GM21381 (cell line): ENCODE measurements around the gene ERCC8.
"Not testable (repeated sequence)": the region's sequence is repeated elsewhere in the genome, so short reads cannot be mapped to it uniquely, and the experiment has no call there.

Source experiments
- ATAC-seq: cut with Tn5 transposase; IDR thresholded peaks from one replicate; pipeline ENCODE4 v1.9.1; 2021; ENCODE audit warnings: mild to moderate bottlenecking, moderate library complexity; ENCODE audit not compliant: unreplicated experiment

ERCC8 gene

GRCh38 chr5:60918466-60918865 is 26.4 kb downstream of the ERCC8 start:
- ATAC-seq: no peak

GRCh38 chr5:60916646-60917045 is 28.2 kb downstream of the ERCC8 start:
- ATAC-seq: no peak

DNA sequence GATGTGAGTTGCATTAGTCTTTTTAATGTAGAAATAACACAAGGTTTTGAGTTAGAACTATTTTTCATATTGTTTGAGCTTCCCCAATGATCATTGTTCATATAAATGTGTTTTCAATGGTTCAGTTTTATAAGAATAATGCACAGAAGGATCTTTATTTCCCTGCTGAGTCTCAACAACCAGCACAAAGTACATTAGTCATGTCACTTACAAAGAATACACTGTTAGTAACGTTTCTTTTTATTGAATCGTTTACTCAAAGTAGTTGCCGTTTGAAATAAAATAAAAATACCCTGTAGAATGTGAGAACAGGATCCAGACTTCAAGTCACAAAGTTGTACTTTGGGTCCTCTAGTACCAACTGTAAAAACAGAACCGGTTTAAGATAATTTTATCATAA is 41.5 kb downstream of the ERCC8 start:
- no peak for ATAC-seq

GRCh38 chr5:60896991-60897390 is 47.9 kb downstream of the ERCC8 start:
- ATAC-seq: no peak

DNA sequence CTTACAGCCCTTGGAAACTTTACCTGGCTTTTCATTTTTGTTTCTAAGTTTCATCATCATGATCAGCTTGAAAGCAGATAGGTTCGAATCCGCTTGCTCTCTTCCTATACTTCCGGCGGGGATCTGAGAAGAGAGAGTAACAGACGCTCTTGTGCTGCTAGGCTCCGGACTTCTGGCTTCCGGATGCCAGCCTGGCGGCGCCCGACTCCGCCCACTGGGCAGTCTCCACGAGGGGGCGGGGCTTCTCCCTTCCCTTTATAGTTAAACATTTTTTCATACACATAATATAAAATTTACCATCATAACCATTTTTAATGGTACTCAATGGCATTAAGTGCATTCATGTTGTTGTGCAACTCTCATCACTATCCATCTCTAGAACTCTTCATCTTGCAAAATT is 51.3 kb downstream of the ERCC8 start:
- no peak for ATAC-seq

DNA sequence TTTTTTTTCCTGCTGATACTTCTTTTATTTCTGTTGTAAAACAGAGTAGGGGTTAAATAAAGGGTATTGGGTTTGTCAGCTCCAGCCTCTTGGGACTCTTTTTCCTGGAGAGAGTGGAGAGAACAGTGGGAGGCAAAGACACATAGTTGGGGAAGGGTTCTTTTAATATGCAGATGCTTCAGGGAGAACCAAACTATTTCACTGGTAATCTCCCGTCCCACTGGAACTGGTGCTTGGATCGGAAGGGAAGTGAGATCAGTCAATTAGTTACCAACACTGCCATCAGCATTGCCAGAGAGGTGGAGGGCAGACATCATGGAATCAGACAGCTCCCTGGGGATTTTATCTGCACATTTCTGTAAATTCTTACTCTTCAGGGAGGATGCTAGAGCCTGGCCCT is 53.2 kb downstream of the ERCC8 start:
- no peak for ATAC-seq

GRCh38 chr5:60888359-60889061 is 56.4 kb downstream of the ERCC8 start:
- no peak for ATAC-seq

DNA sequence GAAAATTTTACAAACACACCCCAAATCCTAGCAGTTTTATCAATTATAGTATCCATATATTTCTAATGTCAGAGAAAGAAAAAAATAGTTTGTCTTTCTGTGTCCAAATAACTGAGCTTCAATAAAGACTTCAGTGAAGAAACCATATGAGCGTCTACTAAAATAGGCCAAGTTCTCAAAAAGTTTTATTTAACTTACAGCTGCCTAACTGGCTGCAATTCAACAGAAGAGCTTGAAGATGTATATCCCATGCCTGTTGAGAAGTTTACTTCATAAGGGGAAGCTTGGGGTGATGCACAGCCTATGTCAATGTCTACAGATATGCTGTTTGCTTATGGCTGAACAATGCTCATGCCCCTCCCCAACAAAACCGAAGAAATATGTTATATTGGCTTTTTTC is 57.1 kb downstream of the ERCC8 start:
- no peak for ATAC-seq

- no peak for ATAC-seq
Observed at GRCh38 chr5:60887096-60887495, 57.8 kb downstream of the ERCC8 start.

GRCh38 chr5:60886158-60886557 is 58.7 kb downstream of the ERCC8 start:
- no peak for ATAC-seq

DNA sequence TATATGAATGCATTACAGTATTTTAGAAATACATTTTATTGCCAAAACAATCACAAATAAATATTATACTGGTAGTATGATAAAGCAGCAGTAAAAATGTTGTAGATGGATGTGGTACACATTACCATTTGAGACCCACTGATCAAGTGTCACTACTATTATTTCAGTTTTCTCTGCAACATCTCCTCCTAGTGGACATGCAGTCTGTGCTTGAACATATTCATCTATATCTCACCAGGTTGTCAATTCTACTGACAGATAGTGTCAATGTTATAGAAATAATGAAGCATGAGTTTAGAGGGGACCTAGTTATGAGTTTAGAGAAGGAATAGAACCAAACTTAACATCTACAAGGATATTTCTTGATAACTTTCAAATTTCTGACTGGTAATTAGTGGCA is 61.6 kb downstream of the ERCC8 start:
- no peak for ATAC-seq

GRCh38 chr5:60872892-60873291 is 72.0 kb downstream of the ERCC8 start:
- ATAC-seq: no peak

- no peak for ATAC-seq
Observed at GRCh38 chr5:60870857-60871256, 74.0 kb downstream of the ERCC8 start.

- ATAC-seq: not testable (repeated sequence)
Observed at GRCh38 chr5:60860572-60860971, 84.3 kb downstream of the ERCC8 start.

GRCh38 chr5:60856066-60856465 is 88.8 kb downstream of the ERCC8 start:
- ATAC-seq: no peak

DNA sequence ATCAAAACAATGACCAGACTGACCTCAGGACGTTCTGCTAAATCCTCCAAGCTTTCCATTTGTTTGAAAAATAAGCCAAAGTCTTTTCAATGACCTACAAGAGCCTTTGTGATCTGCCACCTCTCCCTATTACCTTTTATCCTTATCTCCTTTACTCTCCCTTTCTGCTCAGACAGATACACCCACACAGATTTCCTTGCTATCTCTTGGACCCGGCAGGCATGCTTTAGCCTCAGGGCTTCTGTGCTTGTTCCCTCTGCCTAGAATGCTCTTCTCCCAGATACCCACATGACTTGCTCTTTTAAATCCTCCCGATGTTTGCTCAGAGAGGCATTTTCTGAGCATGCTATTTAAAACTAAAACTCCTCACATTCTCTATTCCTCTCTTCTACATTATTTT is 91.9 kb downstream of the ERCC8 start:
- ATAC-seq: no peak

DNA sequence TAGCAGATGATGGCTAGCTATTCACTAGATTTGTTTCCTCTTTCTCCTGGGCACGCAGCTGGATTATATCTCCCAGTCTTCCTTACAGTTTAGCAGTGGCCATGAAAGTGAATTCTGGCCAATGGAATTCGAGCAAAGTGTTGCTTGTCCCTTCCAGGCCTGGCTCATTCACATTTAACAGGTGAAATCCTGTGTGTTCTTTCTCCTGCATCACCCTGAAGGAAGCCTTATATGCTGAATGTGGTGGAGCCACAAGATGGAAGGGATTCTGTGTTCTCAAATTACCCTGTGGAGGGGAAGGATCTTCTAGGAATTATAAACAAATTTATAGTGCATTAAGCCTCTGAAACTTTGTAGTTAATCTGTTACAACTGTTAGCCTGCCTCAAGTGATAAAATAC is 92.6 kb downstream of the ERCC8 start:
- ATAC-seq: no peak

- ATAC-seq: no peak
Observed at GRCh38 chr5:60851626-60852025, 93.2 kb downstream of the ERCC8 start.

DNA sequence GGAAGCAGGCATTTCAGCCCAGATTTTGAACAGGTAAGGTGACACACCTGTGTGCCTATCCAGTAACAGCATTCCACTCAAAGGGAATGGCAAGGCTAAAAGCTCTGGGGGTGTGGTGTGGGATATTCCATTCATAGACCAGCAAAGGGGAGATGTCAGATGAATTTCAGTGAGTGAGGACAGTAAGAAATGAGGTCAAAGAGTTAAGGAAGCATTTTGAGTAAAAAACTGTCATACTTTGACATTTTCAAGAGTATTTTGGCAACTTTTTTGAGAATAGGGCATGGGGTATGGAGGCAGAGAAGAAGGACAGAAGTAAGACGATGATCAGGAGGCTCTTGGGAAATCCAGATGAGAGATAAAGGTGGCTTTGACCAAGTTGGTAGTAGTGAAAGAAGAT is 98.6 kb downstream of the ERCC8 start:
- no peak for ATAC-seq

- ATAC-seq: peak; percentile 95
Observed at GRCh38 chr5:60843936-60844905, 100.6 kb downstream of the ERCC8 start, which contains the start of gene ELOVL7. TSS of gene ELOVL7 (minus strand) at chr5:60844269. CDS start at chr5:60787397, 56,872 bp downstream.

GRCh38 chr5:60843386-60843935 is 101.4 kb downstream of the ERCC8 start:
- ATAC-seq: peak; percentile 23
